Stimulated activated naive CD4-positive, alpha-beta T cell (primary cell): Measurements from ENCODE around the gene PIP4K2C.
A peak's percentile ranks its signal among the peaks of the same experiment; 100 is the strongest.
"Not testable (repeated sequence)": the region's sequence is repeated elsewhere in the genome, so short reads cannot be mapped to it uniquely, and the experiment has no call there.

Experiments
- DNase-seq, 6 experiments: peaks; one replicate each; lab custom pipeline; 2025; lab: John Stamatoyannopoulos, UW

Gene PIP4K2C

GRCh38 chr12:57560516-57560915 lies 30.5 kb upstream of the PIP4K2C start:
- DNase-seq, result no peak

- not testable (repeated sequence) for DNase-seq
These were observed 29.9 kb upstream of the PIP4K2C start for GRCh38 chr12:57561117-57561516.

GRCh38 chr12:57563358-57563757 lies 27.6 kb upstream of the PIP4K2C start:
- no peak for DNase-seq

GRCh38 chr12:57564178-57564740 lies 26.7 kb upstream of the PIP4K2C start:
- DNase-seq, result no peak

- DNase-seq, result no peak
These were observed 22.2 kb upstream of the PIP4K2C start for GRCh38 chr12:57568838-57569237.

- DNase-seq, result no peak
These were observed 21.1 kb upstream of the PIP4K2C start for GRCh38 chr12:57569858-57570257.

- not testable (repeated sequence) for DNase-seq
These were observed 20.6 kb upstream of the PIP4K2C start for GRCh38 chr12:57570438-57570837.

GRCh38 chr12:57571926-57572762 lies 18.8 kb upstream of the PIP4K2C start:
- no peak for DNase-seq

- DNase-seq, result no peak
These were observed 16.2 kb upstream of the PIP4K2C start for GRCh38 chr12:57574795-57575194.

- DNase-seq, result no peak
These were observed 15.0 kb upstream of the PIP4K2C start for GRCh38 chr12:57575771-57576612.

GRCh38 chr12:57576613-57577160 lies 14.3 kb upstream of the PIP4K2C start:
- DNase-seq, result no peak

- no peak for DNase-seq
These were observed 12.8 kb upstream of the PIP4K2C start for GRCh38 chr12:57577981-57578758.

- DNase-seq, result no peak
These were observed 12.0 kb upstream of the PIP4K2C start for GRCh38 chr12:57579011-57579410.

GRCh38 chr12:57579677-57580465 lies 11.1 kb upstream of the PIP4K2C start:
- DNase-seq, result no peak

- DNase-seq, result no peak
These were observed 10.6 kb upstream of the PIP4K2C start for GRCh38 chr12:57580466-57580795.

GRCh38 chr12:57581802-57582201 lies 9.2 kb upstream of the PIP4K2C start:
- DNase-seq, result no peak

GRCh38 chr12:57582440-57582839 lies 8.6 kb upstream of the PIP4K2C start:
- DNase-seq, result no peak

- peak; percentile 23 to 80 (median 60) for DNase-seq
These were observed 7.8 kb upstream of the PIP4K2C start for GRCh38 chr12:57583008-57583831.

GRCh38 chr12:57584050-57584449 lies 6.9 kb upstream of the PIP4K2C start:
- no peak for DNase-seq

GRCh38 chr12:57584690-57585089 lies 6.3 kb upstream of the PIP4K2C start:
- no peak for DNase-seq
